GM19240 (cell line): ENCODE measurements around the gene CHST11.

Experiments
- DNase-seq: peaks from one replicate; pipeline ENCODE4 v3.0.0; 2011; ENCODE audit warnings: low spot score; ENCODE audit not compliant: insufficient read length

CHST11 gene

GRCh38 chr12:104579718-104580495 is 123.2 kb downstream of the CHST11 start:
- no peak for DNase-seq

DNA sequence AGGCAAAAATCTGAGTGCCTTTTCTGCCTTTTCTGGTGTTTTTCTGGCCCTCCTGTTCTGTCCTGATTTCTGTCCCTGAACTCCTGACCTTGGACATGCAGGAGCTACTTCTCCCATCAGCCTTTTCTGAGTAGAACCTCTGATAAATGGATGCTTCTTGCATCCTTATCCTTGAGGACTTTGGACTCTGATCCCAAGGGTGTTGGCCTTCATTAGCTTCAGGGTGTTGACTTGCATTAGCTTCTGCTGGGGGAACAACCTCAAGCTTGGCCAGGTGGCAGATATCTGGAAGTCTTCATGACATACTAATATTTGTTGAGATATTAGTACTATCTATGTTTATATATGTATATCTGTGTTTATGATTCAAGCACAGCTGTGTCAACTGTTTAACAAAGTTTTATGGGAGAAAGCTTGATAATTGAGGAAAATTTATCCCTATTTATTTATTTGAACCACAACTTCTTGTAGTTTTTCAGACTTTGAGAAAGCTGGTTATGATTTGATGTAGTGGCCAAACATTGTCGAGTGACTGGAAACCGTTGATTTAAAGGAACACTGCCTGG is 124.3 kb downstream of the CHST11 start:
- no peak for DNase-seq

- peak; percentile 70 for DNase-seq
These were observed 126.0 kb downstream of the CHST11 start for GRCh38 chr12:104582739-104583138.

- DNase-seq: peak; percentile 50
These were observed 126.6 kb downstream of the CHST11 start for GRCh38 chr12:104583301-104583700.

DNA sequence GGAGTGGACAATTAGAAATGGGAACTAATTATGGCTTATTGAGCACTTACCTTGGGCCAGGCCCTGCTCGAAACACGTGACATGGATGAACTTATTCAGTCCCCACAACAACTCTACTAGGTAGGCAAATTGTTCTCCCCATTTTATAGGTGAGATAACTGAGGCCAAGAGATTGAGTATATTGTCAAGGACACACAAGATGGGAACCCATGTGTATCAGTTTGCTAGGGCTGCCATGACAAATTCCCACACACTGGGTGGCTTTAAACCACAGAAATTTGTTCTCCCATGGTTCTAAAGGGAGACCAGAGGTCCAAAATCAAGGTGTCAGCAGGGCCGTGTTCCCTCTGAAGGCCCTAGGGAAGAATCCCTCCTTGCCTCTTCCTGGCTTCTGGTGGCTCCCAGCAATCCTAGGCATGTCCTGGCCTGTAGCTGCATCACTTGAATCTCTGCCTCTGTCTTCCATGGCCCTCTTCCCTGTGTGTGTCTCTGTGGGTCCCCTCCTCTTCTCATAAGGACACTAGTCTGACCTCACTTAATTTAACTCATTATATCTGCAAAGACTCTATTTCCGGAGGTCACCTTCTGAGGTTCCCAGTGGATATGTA is 128.8 kb downstream of the CHST11 start:
- DNase-seq: no peak

DNA sequence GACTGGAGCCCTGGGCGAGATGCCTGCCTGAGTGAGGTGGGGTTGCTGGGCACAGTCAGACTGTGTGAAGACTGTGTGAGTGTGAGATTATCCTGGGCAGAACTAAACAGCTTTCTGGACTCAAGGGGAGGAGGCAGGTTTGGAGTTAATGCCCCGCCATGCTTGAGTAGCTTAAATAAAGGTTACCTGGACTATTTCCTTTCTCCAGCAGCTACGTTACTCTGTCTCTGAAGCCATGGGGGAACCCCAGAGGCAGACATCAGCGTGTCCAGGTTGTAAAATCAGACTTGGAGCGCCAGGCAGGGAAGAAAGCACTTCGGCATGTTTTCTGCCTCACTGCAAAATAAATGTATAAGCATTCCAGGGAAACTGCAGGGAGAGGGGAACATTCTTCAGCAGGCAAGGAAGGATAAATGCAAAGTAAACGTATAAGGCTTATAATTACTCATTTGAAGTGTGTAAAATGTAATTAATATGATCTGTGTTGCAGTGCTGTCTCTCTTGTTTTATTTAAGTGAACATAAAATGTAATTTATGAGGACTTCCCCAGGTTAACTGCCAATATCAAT is 129.7 kb downstream of the CHST11 start:
- DNase-seq: no peak

- DNase-seq: no peak
These were observed 131.5 kb downstream of the CHST11 start for GRCh38 chr12:104588047-104588920.

- no peak for DNase-seq
These were observed 132.3 kb downstream of the CHST11 start for GRCh38 chr12:104588921-104589590.

DNA sequence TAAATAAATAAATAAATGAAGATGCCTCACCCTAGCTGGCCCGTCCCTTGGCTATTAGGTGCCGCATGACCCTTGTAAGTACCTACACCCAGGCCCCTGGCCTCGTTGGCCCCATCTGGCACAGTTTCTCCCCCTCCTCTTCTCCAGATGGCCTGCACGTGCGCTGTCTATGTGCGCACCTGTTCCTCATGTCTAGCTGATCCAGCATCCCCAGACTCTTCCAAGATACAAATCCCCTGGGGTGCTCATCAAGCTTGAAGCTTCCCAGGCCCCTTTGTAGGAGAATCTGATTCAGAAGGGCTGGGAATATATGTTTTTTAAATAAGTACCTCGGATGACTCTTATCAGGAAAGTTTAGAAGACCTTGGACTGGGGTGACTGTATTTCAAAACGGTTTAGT is 133.3 kb downstream of the CHST11 start:
- no peak for DNase-seq

- no peak for DNase-seq
These were observed 134.6 kb downstream of the CHST11 start for GRCh38 chr12:104591257-104591885.

DNA sequence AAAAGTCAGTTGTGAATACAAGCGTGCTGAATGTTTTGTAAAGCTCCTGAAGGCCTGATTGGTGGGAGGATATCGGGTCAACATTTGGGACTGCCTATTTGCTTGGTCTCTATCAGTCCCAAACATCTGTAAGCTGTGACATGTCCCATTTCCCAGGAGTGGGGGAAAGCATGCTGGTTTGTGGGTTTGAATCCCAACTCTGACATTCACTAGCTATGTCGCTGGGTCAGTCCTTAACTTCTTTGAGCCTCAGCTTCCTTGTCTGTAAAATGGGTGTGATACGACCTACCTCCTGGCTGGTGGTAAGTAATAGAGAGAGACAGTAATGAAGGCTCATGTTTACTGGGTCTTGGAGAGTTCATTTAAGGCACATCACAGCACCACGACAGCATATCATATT is 136.7 kb downstream of the CHST11 start:
- DNase-seq: no peak

DNA sequence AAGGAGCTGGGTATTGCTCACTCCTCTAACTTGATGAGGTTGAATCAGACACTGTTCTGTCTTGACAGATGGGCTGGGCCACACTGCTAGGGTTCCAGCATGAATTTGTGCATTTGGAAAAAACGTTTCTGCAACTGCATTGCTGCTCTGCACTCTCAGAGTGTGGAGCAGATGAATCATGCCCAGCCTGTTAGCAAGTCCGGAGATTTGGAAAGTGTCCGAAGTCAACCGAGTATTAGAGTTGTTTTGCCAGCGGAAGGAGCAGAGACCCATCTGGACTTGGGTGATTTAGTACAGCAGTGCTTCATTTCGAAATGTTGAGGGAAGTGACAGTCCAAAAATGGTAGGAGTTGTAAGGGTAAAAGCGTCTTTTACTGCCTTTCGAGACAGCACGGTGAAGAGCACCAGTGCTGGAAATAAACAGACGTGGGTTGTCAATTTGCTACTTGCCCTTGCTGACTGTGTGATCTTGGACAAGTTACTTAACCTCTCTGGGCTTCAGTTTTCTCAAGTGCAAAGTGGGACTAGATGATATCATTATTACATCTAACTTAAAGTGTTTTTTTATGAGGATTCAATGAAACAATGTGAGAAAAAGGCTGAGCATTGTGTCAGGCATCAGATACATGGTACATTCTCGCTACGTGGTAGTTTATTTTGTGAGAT is 139.5 kb downstream of the CHST11 start:
- no peak for DNase-seq

GRCh38 chr12:104596898-104597843 is 140.4 kb downstream of the CHST11 start:
- DNase-seq: no peak

DNA sequence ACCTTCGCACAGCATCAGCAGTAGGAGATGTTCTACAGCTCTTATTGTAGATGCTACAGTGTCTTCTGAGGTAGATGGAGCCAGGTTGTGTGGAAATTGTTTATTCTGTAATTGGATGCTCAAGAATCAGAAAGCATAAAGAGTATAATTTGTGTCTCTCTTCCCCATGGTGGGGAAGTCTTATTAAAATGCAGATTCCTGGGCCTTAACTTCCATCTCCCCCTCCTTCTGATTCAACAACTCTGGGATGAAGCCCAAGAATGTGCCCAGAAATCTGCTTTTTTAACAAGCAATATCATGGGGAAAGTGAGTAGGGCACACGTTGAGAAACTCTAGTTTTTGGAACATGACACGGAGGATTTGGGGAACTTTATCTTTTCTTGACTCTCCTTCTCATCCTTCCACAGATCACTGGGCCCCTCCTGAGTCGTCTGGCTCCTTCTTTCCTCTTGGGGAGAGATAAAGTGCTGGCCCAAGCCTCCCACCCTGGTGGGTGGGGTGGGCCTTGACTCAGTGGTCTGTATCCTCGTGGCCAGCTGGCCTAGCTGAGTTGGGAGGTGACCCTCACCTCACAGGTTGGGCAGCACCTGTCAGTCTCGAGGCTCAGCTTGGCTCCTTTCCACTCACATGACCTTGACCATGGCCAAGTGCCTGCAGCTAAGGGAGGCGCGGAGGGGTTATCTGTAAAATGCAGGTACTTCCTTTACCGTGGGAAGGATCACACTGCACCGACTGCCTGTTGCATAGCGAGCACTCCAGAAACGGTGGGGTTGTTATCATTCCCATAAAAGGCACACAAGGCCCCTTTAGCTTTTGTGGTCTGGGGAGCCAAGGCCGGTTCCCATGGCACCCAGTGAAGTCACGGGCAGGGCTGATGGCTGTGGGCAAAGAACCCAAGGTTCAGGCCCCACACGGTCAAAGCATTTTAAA is 141.9 kb downstream of the CHST11 start:
- DNase-seq: no peak

DNA sequence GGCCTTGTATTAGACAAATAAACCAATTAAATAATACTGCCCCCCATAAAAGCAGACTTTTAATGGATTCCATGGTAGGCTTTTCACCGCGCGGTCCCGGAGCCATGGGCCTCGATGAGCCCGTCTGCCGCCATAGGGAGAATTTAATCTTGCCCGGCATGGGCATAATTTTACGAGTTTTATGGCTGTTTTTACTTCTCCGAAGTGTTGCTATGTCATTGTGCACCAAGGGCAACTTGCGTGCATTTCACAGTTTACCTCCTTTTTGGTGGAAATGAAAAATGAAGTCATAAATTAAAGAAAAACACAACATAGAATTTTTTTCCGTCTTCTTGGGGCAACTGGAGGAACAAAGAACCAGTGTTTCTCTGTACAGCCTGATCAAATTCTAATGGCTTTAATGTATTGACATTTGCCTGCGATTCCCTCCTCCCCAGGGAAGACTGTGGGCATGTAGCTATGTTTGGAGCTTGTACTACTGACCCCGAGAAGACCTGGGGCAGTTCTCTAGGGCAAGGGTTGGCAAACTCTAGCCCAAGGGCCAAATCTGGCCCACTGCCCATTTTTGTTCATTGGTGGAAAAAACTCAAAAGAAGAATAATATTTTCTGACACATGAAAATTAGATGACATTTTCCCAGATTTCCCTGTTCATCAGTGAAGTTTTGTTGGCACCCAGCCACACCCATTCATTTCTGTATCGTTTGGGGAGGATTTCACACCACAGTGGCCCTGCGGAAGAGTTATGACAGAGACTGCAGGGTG is 142.7 kb downstream of the CHST11 start:
- DNase-seq: no peak

- DNase-seq: no peak
These were observed 143.4 kb downstream of the CHST11 start for GRCh38 chr12:104600036-104600712.
